GM18873 (cell line): Measurements from ENCODE around the gene NDC1.

Source experiments
- ATAC-seq: cut with Tn5 transposase; IDR thresholded peaks from one replicate; pipeline ENCODE4 v1.9.1; 2021; ENCODE audit warnings: mild to moderate bottlenecking, moderate library complexity, moderate number of reproducible peaks; ENCODE audit not compliant: unreplicated experiment, low FRiP score

NDC1 gene

DNA sequence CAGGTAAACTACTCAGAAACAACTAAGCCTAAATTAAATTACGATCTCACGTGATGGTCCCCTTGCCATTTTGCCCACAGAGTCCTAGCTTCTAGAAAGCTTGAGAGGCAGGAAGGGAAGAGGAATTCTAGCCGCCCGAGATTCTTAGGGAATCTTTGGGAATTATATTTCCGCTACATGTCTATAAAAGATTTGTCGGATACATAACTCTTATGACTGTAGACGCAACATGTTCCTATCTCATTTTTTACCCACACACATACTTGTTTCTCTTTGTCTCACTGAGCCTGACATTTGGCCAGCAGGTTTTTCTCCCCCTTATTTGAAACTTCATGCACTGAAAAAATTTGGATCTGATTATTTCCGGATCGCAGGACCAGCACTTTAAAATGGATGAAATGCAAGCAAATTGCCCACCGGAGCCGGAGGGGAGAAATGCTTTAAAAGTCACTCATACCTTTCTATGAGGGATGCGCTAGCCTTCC lies 104.6 kb downstream of the NDC1 start:
- ATAC-seq, result no peak

- ATAC-seq, result no peak
Observed at GRCh38 chr1:53732912-53733317, 105.2 kb downstream of the NDC1 start.

DNA sequence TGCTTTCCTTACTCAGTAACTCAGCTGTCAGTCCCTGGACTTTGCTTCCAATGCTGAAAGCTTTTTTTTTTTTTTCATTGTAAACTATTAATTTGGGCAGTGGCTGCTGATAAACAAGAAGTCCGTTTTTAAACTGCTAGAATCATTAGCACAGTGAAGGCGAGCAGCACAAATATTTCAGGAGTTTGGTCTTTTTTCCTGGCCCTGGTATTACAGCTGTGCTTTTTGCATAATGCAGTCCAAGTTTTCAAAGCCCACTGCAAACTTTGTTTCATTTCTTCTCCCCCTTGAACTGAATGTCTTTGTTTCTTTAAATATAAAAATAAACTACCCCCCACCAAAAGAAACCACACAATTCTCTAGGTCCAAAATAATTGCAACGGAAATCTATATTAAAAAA lies 105.7 kb downstream of the NDC1 start:
- ATAC-seq, result no peak

GRCh38 chr1:53731779-53732305 lies 106.3 kb downstream of the NDC1 start:
- ATAC-seq, result no peak

- no peak for ATAC-seq
Observed at GRCh38 chr1:53731043-53731600, 107.0 kb downstream of the NDC1 start.

DNA sequence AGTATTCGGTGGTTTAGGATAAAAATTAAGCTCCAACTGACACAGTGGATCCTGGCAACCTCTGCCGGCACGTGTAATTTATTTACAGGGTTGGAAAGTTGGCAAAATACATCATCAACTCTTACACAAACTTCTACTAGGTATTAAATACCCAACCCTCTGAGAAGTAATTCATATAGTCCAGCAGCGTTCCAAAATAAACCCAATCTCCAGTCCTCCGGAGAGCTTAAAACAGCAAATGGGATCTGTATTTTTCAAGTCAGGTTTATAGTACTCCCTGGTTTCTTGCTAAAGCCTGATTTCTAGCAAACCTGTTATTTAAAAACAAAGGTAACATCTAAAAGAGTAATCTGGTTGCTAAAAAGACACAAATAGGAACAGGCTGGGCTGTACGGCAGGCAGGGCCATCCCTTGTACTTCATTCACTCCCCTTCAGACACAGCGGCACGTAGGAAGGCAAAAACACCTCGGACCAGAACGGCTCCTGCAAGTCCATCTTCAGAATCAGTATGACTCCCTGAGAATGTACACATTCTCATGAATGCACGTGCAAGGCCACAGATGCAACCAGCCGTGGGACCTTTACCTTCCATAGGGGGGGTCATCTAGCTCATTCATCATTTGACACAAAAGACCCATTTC lies 107.8 kb downstream of the NDC1 start:
- ATAC-seq, result no peak

GRCh38 chr1:53729456-53730223 lies 108.5 kb downstream of the NDC1 start:
- ATAC-seq, result no peak

DNA sequence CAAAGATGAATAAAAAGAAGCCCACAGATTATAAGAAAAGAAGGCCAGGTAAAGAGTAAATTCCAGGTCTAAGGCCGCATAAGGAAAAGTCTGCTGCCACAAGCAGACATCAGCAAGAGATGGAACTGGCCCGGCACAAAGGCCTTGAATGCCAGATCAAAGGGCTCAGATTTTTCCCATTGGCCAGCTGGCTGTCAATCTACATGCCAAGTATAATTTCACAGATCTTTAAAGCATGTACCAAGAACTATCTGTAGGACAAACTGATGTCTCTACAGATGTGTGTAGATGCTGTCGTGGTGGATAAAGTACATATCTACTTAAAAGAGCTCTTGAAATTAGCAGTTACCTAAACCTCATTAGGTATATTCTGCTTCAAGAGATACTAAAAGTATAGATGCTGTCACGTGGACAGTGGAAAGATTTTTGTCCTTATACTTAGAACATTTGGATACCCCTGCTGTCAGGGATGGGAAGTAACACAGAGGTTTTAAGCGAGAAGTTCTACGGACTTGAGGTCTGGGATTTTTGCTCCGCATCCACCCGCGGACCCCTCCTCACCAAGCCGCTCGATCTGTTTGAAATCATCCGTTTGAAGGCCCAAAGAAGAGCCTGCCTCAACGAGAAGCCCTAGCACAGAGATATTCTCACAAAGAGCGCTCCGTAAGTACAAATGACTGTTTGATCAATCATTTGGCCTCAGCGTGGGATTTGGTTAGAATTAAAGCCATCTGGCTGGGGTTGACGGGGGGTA lies 109.2 kb downstream of the NDC1 start:
- ATAC-seq, result no peak

- no peak for ATAC-seq
Observed at GRCh38 chr1:53728196-53728595, 109.9 kb downstream of the NDC1 start.

DNA sequence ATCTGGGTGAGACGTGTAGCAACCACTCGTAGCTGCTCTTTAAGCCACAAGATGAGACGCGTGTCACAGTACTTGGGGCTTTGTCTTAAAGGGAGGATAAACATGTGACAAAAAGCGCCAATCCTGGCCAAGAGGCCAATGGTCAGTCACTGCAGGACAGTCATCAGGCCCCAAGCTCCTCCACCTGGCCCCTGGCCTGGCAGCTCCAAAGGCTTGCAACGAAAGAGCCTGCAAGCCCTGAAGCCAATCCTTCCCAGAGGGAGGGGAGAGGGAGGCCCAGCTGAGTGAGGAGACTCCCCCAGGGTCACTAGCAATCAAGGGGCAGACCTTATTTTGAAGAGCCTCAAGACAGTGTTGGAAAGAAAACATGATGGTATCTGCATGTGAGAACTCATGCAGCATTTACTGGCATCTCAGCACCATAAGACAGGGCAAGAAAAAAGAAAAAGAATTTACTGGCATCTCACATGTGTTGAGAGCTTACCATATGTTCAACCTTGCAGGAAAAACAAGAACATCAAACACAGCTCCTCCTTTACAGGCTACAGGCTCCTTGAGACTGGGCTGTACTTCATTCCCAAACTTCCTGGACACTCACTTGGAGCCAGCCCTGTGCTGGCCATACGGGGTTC lies 110.5 kb downstream of the NDC1 start:
- no peak for ATAC-seq

GRCh38 chr1:53726009-53726600 lies 112.0 kb downstream of the NDC1 start:
- no peak for ATAC-seq

- no peak for ATAC-seq
Observed at GRCh38 chr1:53725238-53725689, 112.8 kb downstream of the NDC1 start.

DNA sequence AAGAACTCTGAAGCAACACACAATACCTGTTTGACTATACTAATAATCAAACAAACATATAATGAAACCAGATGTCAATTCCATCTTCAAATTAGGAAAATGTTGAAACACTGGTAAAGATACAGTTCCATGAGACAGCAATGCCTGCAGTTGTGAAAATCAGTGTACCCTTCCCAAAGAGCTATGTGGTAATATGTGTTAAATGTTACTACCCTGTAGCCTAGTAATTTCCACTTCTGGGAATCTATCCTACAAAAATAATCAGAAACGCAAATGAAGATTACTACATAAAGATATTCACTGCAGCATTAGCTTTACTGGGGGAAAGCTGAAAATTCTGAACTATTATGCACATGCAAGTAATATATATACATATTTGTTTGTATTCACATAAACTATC lies 116.1 kb downstream of the NDC1 start:
- ATAC-seq, result no peak

- no peak for ATAC-seq
Observed at GRCh38 chr1:53721088-53721487, 117.0 kb downstream of the NDC1 start.

GRCh38 chr1:53719469-53719868 lies 118.6 kb downstream of the NDC1 start:
- no peak for ATAC-seq

GRCh38 chr1:53718443-53718842 lies 119.7 kb downstream of the NDC1 start:
- no peak for ATAC-seq

GRCh38 chr1:53717025-53717804 lies 120.9 kb downstream of the NDC1 start:
- no peak for ATAC-seq

- ATAC-seq, result no peak
Observed at GRCh38 chr1:53716150-53716549, 121.9 kb downstream of the NDC1 start.

DNA sequence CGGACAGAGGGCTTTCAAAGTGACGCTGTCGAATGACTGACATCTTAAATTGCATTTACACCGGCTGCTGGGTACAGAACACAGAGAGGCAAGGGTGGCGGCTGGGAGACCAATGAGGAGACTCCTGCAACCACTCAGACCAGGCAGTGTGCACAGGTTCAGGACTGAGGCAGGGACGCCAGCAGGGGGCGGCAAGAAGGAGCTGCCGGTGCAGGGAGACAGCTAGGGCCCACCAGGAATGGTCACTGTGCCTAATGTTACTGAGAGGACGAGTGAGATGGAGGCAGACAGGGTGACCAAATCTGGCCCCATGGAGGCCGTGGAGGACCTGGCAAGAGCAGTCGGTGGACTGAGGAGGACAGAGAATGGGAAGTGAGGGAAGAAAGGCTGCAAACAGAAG lies 122.6 kb downstream of the NDC1 start:
- ATAC-seq, result no peak
